HG03066 (cell line): Measurements from ENCODE around the gene AGGF1.
A peak's percentile ranks its signal among the peaks of the same experiment; 100 is the strongest.
"Not testable (repeated sequence)": the region's sequence is repeated elsewhere in the genome, so short reads cannot be mapped to it uniquely, and the experiment has no call there.

Experiments
- ATAC-seq: cut with Tn5 transposase; IDR thresholded peaks from one replicate; pipeline ENCODE4 v1.9.1; 2021; ENCODE audit warnings: low read depth; ENCODE audit not compliant: unreplicated experiment

The AGGF1 gene, protein sequence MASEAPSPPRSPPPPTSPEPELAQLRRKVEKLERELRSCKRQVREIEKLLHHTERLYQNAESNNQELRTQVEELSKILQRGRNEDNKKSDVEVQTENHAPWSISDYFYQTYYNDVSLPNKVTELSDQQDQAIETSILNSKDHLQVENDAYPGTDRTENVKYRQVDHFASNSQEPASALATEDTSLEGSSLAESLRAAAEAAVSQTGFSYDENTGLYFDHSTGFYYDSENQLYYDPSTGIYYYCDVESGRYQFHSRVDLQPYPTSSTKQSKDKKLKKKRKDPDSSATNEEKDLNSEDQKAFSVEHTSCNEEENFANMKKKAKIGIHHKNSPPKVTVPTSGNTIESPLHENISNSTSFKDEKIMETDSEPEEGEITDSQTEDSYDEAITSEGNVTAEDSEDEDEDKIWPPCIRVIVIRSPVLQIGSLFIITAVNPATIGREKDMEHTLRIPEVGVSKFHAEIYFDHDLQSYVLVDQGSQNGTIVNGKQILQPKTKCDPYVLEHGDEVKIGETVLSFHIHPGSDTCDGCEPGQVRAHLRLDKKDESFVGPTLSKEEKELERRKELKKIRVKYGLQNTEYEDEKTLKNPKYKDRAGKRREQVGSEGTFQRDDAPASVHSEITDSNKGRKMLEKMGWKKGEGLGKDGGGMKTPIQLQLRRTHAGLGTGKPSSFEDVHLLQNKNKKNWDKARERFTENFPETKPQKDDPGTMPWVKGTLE

DNA sequence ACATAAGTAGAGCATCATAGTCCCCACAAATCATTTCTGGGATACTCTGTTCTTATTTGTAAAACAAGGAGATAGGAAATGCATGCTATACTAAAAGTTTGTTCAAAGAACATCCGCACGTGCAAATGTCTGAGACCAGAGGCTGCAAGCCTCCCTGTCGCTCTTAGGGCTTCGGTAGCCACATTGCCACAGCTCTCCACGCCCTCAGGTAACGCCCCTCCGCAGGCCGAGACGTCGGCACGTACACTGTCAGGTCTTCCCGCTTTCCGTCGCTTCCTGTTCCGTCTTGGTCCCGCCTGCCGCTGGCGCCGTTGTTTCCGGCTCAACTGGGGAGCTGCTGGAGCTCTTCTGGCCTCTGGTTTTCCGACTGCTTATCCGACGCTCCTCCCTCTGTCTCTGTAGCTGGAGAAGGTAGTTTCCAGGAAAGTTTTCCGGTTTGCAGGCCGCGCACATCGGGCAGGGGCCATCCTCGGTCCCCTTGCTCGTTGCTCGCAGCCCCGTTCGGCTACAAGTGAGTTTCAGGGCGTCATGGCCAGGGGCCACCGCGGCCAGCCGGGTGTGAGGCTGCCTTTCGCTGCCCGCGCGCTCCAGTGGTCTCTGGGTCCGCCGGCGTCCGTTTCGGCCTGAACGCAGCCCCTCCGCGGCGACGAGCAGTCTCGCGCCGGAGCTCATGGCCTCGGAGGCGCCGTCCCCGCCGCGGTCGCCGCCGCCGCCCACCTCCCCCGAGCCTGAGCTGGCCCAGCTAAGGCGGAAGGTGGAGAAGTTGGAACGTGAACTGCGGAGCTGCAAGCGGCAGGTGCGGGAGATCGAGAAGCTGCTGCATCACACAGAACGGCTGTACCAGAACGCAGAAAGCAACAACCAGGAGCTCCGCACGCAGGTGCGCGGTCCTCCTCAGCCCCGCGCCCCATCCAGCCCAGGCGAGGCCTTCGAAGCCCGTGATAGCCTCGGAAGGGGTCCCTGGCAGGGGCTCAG lies at the start of gene AGGF1:
AGGF1 (plus strand) TSS at position 308 of the 975 bp plus-strand sequence; CDS start at position 671, 363 bp downstream.
- peak; percentile 99 for ATAC-seq

DNA sequence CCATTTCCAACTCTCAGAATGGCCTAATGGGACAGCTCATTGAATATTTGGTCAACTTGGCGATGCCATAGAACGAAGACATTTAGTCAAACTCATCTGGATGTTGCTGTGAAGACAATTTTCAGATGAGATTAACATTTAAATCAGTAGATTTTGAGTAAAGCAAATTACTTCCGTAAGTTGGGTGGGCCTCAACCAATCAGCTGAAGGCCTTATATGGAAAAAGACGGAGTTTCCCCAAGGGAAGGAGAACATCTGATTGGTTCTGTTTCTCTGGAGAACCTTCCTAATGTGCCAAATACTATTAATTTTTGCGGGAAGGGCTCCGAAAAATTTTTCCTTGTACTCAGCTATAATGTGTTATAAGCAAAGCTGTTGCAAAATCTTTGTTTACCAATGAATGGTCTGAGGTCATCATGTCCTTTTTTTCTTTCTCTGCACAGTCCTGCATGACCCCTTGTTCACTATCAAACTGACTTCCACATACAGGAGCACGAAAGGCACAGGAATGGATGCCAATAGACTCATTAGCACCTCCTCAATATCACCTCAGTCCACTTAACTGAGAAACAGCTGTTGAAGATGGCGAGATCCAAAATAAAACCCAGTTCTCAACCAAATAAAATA lies 49.6 kb upstream of the AGGF1 start:
- ATAC-seq: no peak

DNA sequence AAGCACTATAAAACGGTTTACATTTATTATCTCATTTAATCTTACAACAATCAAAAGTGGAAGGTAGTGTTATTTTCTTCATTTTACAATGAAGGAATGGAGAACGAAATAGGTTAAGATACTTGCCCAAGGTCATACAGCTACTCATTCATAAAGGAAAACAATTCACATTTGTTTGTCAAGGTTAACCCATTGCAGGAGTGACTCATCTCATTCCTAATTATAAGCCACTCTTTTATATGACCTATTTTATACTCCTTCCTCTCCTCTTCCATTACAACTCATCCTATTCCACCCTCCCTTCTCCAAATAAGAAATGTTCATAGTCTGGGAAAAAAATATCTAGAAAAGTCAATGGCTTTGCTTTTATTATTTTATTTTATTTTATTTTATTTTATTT lies 47.8 kb upstream of the AGGF1 start:
- no peak for ATAC-seq

DNA sequence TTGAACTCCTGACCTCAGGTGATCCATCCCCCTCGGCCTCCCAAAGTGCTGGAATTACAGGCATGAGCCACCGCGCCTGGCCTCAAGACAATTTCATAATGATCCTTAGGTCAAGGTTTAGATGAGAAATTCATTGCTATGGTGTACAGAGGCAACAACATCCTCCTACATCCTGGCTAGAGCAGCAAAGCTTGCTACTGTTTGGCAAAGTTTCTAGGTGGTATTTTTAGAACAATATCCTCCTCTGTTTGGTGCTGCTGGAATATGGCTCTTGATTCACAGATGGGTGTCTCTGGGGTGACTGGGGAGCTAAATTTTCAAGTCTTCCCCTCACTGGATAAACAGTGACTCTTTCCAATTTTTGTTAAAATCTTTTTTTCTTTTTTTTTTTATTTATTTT lies 46.7 kb upstream of the AGGF1 start:
- no peak for ATAC-seq

DNA sequence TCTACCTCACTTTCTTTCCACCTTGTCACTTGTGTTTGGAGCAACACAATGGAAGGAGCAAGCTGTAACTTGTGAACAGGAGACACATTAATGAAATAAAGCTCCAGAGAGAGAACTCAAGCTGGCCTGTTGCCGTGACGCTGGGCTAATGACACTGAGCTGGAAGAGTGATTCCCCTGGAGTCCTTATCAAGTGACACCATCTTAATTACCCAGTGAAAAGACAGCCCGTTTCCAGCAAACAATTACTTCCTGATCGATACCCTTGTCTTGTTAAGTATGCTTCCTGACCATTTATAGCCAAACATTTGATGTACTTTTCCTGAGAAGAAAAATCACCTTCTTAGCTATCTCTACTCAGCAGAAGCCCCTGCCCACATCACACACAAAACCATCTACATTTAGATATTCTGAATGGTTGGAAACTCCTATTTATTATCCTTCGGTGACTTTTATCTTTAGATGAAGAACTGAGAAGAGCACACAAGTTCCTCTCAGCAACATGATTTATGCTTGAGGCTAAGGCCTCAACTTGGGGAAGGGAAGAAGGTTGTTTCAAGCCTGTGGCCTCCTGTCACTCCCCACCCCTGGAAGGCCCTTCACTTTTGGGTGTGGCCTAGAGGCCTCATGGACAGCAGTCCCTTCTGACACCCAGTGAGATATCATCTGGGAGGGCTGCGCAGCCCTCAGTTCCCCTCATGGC lies 43.2 kb upstream of the AGGF1 start:
- no peak for ATAC-seq

DNA sequence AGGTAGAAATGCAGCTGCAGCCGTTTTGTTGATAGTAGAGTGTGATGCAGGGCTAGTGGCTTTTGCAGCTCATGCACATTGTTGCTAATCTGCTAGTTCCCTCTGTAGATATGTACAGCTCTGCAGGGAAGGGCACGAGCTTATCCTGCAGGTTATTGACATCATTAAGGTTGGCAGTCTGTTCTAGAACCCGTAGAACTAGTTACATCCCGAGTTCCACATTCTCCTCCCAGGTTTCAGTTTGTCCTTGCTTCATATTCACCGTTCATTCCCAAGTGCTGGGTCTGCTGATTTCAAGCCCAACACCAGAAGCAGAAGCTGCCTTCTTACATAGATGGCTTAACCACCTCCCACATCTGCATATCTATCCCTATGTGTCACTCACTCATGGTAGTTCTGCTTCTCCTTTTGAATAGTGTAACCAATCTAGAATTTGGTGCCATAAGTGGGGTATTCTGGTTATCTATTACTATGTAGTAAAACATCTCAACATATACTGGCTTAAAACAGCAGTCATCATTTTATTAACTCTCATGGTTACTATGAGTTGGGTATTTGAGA lies 39.2 kb upstream of the AGGF1 start:
- no peak for ATAC-seq

DNA sequence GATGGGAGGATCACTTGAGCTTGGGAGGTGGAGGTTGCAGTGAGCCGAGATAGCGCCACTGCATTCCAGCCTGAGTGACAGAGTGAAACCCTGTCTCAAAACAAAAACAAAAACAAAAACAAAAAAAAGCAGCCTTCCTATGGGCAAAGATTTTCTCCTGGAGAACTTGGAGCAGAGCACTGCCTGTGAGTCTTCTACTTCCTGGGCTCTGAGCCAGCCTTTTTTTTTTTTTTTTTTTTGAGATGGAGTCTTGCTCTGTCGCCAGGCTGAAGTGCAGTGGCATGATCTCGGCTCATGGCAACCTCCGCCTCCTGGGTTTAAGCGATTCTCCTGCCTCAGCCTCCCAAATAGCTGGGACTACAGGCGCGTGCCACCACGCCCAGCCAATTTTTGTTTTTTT lies 36.8 kb upstream of the AGGF1 start:
- ATAC-seq: not testable (repeated sequence)

DNA sequence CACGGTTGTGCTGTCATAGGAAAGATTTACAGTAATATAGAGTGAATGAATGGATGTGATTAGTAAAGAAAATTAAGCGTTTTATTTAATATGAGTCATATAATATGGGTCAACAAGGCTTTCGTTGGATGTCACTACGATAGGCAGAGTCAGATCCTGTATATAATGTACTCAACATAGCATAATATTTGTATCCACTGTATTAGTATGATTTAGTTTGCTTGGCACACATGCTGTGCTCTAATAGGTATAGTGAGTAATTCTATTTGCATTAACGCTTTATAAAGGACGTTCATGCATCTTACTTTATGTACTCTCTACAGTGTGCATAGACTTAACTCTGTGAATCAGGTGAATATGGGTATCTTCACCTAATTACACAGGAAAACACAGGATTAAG lies 35.9 kb upstream of the AGGF1 start:
- no peak for ATAC-seq

DNA sequence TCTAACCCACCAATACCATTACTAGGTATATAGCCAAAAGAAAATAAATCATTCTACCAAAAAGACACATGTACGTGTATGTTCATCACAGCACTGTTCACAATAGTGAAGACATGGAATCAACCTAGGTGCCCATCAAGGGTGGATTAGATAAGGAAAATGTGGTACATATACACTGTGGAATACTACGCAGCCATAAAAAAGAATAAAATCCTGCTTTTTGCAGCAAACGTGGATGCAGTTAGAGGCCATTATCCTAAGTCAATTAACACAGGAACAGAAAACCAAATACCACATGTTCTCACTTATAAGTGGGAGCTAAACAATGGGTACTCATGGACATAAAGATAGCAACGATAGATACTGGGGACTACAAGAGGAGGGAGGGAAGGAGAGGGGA lies 32.0 kb upstream of the AGGF1 start:
- ATAC-seq: not testable (repeated sequence)

DNA sequence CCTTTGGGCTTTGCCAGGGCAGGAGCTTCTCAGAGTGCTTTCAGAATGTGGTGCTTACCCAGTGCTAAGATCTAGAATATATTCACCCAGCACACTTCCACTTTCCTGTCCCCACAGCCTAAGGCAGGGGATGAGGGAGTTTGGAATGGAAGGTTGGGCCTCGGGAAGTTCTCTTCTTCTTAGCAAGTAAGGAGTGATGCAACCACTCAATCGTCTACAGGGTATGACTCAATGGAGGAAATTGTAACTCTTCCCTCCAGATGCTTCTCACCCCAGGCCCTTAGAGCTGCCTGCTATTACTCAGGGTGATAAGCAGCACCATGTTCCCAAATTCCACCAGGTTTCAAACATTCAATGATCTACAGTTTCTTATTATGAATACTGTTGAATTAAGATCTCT lies 30.8 kb upstream of the AGGF1 start:
- ATAC-seq: no peak

DNA sequence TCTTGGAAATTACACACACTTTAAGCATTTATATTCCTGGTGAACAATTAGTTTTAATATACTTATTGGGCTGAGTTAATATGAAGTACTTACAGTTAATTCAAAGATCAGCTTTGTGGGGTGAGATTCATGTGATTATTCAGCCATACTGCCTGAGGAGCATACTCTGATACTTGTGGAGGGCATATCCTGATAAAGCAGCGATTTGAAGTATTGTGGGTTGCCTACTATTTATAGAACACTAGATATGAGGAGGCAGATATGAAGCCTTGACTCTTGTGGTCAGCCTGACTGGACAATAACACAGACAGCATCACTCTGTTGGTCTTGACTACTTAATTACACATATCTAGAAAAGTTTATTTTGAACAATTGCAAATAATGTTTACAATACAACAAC lies 27.0 kb upstream of the AGGF1 start:
- ATAC-seq: no peak

DNA sequence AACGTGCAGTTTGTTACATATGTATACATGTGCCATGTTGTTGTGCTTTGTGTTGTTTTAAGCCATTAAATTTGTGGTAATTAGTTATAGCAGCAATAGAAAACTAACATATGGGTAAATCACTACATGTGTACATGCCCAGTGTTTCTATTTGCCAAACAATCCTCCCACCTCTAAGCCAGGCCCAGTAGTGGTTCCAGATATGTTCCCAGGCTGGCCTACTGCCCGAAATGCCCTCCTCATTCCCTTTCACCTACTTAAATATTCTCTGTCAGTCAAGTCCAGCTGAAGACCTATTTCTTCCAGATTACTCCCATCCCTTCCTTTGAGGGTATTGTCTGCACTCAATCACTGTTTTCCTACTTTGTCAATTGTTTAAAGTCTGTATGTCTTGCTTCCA lies 24.1 kb upstream of the AGGF1 start:
- ATAC-seq: no peak

DNA sequence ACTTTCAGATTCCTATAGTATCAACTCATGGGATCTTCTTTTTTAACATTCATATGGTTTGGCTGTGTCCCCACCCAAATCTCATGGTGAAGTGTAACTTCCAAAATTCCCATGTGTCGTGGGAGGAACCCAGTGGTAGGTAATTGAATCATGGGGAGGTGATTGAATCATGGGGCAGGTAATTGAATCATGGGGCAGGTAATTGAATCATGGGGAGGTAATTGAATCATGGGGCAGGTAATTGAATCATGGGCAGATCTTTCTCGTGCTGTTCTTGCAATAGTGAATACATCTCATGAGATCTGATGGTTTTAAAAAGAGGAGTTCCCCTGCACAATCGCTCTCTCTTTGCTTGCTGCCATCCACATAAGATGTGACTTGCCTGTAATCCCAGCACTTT lies 21.8 kb upstream of the AGGF1 start:
- ATAC-seq: no peak

DNA sequence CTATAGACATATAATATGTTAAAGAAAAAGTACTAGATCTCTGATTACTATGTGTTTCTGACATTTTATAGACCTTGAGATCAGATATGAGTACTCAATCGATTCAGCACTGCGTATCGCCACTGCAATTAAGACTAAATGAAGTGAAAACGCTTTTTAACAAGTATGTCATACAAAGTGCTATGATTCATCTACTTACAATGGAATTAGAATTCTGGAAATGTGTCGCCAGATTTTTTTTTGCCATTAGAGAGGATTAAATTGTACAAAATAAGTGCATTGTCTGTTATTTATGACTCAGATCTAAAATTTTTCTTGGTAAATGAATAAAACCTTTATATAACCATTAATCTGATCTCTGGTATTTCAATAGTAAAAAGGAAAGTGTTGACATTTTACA lies 20.0 kb upstream of the AGGF1 start:
- ATAC-seq: no peak

DNA sequence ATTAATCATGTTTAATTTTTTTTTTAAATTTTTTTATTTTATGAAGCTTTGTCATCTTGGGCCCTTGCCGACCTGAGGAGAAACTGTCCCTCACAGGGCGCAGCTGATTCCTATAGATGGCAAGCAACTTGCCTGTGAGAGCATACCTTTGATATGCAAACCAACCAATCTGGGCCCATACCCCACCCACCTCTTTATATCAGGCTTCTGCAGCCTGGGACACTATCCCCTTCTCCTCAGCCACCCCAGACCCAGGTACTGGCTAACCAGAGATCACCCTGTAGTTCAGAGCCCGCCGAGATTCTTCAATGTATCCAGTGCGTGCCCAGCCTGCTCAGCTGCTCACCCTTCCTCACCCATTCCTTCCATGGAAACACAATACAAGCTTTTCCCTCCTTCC lies 18.7 kb upstream of the AGGF1 start:
- no peak for ATAC-seq

DNA sequence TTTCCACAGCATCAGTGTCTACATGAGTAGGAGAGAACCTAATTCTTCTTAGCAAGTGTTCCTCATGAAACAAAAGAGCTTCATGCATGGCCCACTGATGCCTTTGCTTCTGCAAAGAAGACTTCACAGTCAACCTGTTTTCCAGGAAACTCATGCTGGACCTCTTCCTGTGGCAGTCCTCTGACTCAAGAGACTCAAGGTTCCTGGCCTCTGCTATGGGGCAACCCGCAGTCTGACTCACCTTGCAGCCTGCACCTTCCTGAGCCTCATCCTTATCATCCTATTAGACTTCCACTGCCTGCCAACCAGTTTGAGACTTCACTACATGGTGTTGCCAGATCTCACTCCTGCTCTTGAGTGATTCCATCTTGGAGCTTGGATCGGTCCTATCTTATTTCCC lies 17.6 kb upstream of the AGGF1 start:
- ATAC-seq: no peak

DNA sequence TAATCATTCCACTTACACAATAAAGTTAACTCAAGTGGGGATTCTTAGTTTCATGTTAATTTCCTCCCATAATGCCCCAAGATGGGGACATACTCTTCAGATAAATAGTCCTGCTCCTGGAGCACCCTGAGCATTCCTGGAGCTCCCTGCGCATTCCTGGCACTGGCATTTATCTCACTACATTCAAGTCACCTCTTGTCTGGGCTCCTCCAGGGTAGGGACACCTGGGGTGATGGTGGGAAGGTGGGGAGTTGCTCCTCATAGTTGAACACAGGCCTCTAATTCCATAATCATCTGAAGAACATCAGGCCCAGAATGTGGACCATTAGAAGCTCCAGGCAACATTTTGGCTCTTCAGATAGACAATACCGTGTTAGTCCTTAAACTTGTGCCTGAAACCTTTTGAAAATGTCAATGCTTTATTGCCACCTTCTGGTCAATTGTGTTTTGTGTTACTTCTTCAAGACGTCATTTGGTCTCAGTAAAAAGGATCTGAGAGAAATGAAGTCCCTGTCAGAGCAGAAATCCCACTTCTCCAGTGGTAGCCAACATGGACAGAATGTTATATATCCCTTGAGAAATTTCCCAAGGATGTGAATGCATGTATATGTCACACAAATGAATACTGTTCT lies 14.2 kb upstream of the AGGF1 start:
- no peak for ATAC-seq

DNA sequence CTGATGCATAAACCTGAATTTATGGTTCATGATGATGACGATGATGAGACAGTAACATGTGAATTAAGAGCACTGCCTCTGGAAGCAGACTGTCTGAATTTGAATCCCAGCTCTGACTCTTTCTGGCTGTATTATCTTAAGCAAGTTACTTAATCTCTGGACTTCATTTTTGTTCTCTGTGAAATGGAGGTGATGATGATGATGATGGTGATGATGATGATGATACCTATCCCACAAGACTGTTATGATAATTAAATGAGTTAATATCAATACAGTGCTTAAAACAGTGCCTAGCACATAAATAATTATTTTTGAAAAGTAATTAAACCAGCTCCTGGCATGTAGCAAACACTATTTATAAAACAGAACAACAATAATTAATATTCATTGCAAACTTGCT lies 13.2 kb upstream of the AGGF1 start:
- ATAC-seq: no peak

DNA sequence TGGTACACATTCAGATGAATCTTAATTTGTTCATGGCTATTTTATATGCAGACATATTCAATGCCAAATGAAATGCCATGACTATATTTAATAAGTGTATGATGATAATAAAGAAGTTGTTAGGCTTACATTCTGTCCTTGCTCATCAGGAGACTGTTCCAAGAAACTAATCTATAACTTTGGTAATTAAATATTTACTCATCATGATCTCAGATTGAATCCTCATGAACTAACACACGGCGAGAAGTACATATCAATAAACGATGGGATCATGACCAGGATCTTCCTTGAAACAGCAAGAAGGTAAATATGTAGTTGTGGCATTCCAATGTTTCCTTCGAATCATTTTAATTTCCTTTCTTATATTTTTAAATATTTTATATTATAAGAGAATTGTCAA lies 12.5 kb upstream of the AGGF1 start:
- ATAC-seq: no peak
